ENCODE measurements around the gene FMO1.

The FMO1 gene, protein sequence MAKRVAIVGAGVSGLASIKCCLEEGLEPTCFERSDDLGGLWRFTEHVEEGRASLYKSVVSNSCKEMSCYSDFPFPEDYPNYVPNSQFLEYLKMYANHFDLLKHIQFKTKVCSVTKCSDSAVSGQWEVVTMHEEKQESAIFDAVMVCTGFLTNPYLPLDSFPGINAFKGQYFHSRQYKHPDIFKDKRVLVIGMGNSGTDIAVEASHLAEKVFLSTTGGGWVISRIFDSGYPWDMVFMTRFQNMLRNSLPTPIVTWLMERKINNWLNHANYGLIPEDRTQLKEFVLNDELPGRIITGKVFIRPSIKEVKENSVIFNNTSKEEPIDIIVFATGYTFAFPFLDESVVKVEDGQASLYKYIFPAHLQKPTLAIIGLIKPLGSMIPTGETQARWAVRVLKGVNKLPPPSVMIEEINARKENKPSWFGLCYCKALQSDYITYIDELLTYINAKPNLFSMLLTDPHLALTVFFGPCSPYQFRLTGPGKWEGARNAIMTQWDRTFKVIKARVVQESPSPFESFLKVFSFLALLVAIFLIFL

GRCh38 chr1:171248302-171248701 is at the start of gene FMO1:
Gene FMO1 (plus strand): TSS chr1:171248494. CDS start chr1:171258088, 9,594 bp downstream.
- TF ChIP-seq JUND (IDR thresholded peaks at IDR 0.05; ENCODE audit: low read depth): no peak
- DNase-seq (ENCODE audit: low read depth in 1 of 2, low spot score in 1 of 2): no peak

GRCh38 chr1:171204296-171204695 is 44.0 kb upstream of the FMO1 start:
- TF ChIP-seq JUND (IDR thresholded peaks at IDR 0.05; ENCODE audit: low read depth): no peak
- in situ Hi-C loops (cut with HindIII; ENCODE audit: low pct_unique_long_range_greater_than_20kb, low sequenced_read_pairs): no loop called here
- no peak for DNase-seq (ENCODE audit: low read depth in 1 of 2, low spot score in 1 of 2)

More at GRCh38 chr1:171248302-171248701, at the start of gene FMO1:
- in situ Hi-C loops (cut with HindIII; ENCODE audit: low pct_unique_long_range_greater_than_20kb, low sequenced_read_pairs): no loop called here

DNA sequence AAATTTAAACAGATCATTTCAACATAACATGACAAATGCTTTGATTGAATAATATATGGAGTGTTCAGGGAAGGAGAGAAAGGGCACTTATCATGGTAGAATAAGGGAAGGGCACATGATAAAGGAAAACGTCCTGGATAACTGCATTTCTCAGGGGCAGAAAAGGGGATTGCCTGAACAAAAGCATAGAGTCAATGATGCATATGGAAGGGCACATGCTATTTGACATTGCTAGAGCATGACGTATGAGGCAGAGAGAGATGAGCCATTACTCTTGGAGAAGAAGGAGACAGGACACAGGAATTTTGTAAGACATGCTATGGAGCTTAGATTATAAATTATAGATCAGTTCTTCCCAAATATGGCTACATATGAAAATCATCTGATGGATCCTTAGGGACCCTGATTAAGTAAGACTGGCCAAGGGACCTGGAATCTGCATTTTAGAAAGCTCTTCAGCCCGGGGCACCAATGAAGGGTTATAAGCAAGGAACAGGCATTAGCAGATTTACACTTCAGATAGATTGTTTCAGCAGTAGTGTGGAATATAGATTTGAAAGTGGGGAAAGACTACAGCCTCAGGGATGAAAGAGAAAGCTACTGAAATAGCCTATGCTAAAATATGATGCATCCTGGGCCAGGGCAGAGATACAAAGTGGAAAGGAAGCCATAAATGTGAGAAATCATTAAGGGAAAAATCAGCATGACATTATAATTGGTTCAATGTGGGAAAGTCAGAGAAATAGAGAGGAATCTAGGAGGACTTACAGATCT is 41.9 kb upstream of the FMO1 start:
- no peak for DNase-seq (ENCODE audit: low read depth in 1 of 2, low spot score in 1 of 2)
- in situ Hi-C loops (cut with HindIII; ENCODE audit: low pct_unique_long_range_greater_than_20kb, low sequenced_read_pairs): no loop called here
- TF ChIP-seq JUND (IDR thresholded peaks at IDR 0.05; ENCODE audit: low read depth): no peak

- no peak for TF ChIP-seq JUND (IDR thresholded peaks at IDR 0.05; ENCODE audit: low read depth)
- in situ Hi-C loops (cut with HindIII; ENCODE audit: low pct_unique_long_range_greater_than_20kb, low sequenced_read_pairs): no loop called here
- DNase-seq (ENCODE audit: low read depth in 1 of 2, low spot score in 1 of 2): no peak
Measured at GRCh38 chr1:171206978-171207355, 41.3 kb upstream of the FMO1 start.

DNA sequence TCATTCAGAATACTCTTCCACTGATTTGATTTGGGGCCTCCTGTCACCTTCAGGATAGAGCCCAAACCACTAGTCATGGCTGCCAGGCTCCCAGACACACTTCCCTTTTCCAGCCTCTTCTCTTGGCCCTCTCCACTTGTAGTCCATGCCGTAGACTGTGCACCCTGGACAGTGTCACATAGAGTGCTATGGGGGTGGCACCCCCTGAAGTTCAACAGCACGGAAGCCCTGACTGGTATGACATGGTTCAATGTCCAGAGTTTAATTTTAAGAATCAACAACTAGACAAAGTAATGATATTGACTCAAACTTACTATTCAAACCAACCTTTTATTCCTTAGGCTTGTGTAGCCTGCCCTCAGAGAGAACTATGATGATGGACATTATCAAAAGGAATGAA is 40.9 kb upstream of the FMO1 start:
- no peak for DNase-seq (ENCODE audit: low read depth in 1 of 2, low spot score in 1 of 2)
- in situ Hi-C loops (cut with HindIII; ENCODE audit: low pct_unique_long_range_greater_than_20kb, low sequenced_read_pairs): no loop called here
- no peak for TF ChIP-seq JUND (IDR thresholded peaks at IDR 0.05; ENCODE audit: low read depth)

- in situ Hi-C loops (cut with HindIII; ENCODE audit: low pct_unique_long_range_greater_than_20kb, low sequenced_read_pairs): no loop called here
- TF ChIP-seq JUND (IDR thresholded peaks at IDR 0.05; ENCODE audit: low read depth): no peak
- DNase-seq (ENCODE audit: low read depth in 1 of 2, low spot score in 1 of 2): peak in 1 of 2 experiments; percentile 62
Measured at GRCh38 chr1:171210355-171210754, 37.9 kb upstream of the FMO1 start.

DNA sequence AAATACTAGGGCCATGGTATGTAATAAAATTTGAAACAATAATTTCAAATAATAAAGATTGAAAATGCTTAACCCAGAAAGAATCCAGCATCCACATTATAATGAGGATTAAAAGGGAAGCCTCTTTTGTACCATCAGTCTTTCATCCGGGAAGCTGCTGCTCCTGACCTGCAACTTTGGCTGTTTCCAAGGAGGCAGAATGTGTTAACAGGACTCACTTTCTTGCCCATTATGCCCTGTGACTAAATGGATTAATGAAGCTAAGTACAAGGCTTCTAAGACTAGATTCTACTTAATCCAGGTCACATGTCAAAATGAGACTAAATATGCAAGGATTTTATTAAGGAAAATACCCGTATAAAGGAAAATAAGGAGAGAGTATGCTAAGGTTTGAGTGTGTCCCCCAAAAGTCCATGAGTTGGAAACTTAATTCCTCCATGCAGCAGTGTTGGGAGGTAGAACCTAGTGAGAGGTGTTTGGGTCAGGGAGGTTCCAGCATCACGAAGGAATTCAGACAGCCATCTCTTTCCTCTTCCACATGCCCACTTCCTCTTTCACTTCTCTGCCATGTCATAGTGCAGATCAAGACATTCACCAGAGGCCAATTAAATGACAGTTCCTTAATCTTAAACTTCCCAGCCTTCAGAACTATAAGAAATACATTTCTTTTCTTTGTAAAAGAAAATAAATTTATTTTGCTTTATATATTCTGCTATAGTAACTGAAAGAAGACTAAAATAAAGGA is 35.5 kb upstream of the FMO1 start:
- in situ Hi-C loops (cut with HindIII; ENCODE audit: low pct_unique_long_range_greater_than_20kb, low sequenced_read_pairs): no loop called here
- TF ChIP-seq JUND (IDR thresholded peaks at IDR 0.05; ENCODE audit: low read depth): no peak
- DNase-seq (ENCODE audit: low read depth in 1 of 2, low spot score in 1 of 2): no peak

DNA sequence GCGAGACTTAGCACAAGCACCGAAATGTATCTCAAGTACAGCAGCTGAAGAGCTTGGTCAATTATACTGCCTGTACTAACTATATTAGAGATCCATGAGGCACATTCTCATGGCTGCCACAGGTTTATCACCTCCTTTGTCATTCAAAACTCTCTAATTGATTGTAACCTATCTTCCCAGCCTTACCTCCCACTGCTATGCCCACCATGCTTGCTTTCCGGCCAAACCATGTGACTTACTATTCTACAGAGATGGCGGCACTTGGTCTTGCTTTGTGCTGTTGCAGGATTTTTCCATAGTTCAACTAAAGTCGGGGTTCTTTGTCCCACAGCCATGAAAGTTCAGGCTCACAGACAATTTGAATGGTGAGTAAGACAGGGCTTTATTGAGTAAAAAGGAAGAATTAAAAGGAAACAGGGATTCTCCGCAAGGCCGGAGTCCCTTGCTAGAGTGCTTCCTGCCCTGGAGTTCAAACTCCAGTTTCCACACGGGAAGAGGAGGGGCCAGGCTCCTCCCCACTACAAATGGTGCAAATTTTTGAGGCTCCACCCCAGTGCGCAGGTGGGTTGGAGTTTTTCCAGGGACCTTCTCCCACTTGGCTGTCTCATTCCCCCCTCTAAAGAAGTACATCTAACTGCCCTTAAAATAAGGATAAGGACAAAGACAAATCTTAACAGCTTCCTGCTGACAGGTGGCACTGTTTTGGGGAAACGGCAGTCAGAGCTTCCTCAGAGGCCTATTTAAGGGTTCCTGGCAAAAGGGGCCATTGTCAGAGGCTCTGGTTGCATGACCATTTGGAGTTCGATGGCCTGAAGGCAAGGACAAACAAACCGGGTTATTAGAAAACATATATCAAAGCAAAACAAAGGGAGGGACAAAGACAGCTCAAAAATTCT is 34.5 kb upstream of the FMO1 start:
- TF ChIP-seq JUND (IDR thresholded peaks at IDR 0.05; ENCODE audit: low read depth): no peak
- peak in 1 of 2 experiments; percentile 46 for DNase-seq (ENCODE audit: low read depth in 1 of 2, low spot score in 1 of 2)
- in situ Hi-C loops (cut with HindIII; ENCODE audit: low pct_unique_long_range_greater_than_20kb, low sequenced_read_pairs): no loop called here

DNA sequence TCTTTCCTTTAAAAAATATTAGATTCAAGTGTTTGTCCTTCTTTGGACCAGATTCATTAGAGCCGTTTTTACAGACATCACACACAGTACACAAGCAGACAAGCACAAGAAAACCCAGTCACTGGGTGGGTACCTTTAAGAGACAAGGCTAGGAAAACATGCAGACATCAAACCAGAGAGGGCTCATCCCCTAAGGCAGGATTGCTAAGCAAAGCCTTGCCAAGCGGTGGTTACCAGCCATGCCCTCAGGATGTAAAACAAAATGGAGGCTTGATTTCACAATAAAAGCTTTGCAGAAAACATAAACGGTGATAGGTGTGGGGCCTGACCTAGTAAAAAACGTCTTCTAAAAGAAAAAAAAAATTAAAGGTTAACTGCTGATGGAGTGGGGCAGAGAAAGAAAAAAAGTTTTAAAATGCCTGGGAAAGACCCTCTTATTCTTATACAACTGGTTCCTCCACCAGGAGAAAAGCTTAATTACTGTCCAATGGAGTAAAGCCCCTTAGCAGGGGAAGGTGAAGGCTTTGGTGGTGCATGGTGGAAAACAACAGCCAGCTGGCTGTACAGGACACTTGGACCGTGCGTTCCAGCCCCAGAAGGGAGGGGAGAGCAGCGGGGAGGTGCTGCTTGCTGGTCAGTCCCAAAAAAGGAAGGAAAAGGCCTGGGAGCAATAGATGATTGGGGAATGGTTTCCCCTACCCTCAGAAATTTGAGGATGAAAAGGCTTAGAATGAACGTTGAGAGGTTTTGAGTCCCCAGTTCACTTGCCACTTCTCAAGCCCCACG is 30.4 kb upstream of the FMO1 start:
- in situ Hi-C loops (cut with HindIII; ENCODE audit: low pct_unique_long_range_greater_than_20kb, low sequenced_read_pairs): no loop called here
- DNase-seq (ENCODE audit: low read depth in 1 of 2, low spot score in 1 of 2): peak in 1 of 2 experiments; percentile 22
- TF ChIP-seq JUND (IDR thresholded peaks at IDR 0.05; ENCODE audit: low read depth): no peak

- in situ Hi-C loops (cut with HindIII; ENCODE audit: low pct_unique_long_range_greater_than_20kb, low sequenced_read_pairs): no loop called here
- no peak for TF ChIP-seq JUND (IDR thresholded peaks at IDR 0.05; ENCODE audit: low read depth)
- DNase-seq (ENCODE audit: low read depth in 1 of 2, low spot score in 1 of 2): peak in 1 of 2 experiments; percentile 44
Measured at GRCh38 chr1:171218661-171219060, 29.6 kb upstream of the FMO1 start.
